ENCODE data around the gene ZNF148.

The ZNF148 gene

DNA sequence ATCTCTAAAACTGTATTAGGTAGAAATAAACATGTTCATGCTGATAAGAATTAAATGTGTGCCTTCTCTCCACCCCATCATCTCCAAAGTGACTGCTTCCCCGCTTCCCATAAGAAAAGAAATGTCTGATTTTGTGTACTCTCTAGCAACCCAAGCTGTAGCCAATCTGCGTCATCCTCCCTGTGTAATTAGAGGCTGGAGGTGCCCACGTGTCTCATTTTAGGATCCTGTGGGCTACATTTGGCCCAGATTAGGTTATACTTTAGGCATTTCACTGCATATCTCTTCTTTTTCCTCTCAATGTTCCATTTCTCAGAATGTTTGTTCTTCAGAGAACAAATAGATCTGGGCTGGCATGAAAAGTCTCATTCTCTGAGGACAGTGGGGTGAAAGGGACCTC is 19.3 kb upstream of the ZNF148 start:
- no peak overlapping the region for H3K4me3 ChIP-seq (ENCODE audit: low read depth, low read length)
- no peak overlapping the region for H3K27ac ChIP-seq (ENCODE audit: extremely low read depth, low read depth, low read length)
- H3K4me1 ChIP-seq (ENCODE audit: control insufficient read depth, insufficient read depth, low read length): no peaks in the 10 kb centered on the region
- ChIA-PET POLR2A (interaction anchor here (0.6 kb wide), 1 partner anchor 58 kb away, joined by 3 read pairs; no protein-coding TSS in a partner anchor), CTCF (interaction anchor here (0.6 to 1.4 kb wide), 2 partner anchors 12 to 192 kb away, joined by 3 read pairs; no protein-coding TSS in a partner anchor)
- H3K36me3 ChIP-seq (ENCODE audit: control insufficient read depth in 2 of 2, insufficient read depth in 1 of 2, low read length in 2 of 2): no peaks in the 10 kb centered on the region
- TF ChIP-seq RBAK (tag by site-specific recombination; IDR thresholded peaks at IDR 0.05) (no peak), ZNF121 (tag by site-specific recombination; IDR thresholded peaks at IDR 0.05) (no peak), KLF8 (tag by site-specific recombination; IDR thresholded peaks at IDR 0.05) (no peak), ZNF558 (tag by site-specific recombination; IDR thresholded peaks at IDR 0.05) (no peak), ZNF140 (tag by site-specific recombination; IDR thresholded peaks at IDR 0.05) (no peak), KLF10 (tag by site-specific recombination; IDR thresholded peaks at IDR 0.05) (no peak), ZNF561 (tag by site-specific recombination; IDR thresholded peaks at IDR 0.05; ENCODE audit: borderline replicate concordance) (no peak), ZFP69B (tag by site-specific recombination; IDR thresholded peaks at IDR 0.05) (no peak), ZNF433 (tag by site-specific recombination; IDR thresholded peaks at IDR 0.05; ENCODE audit: low read depth) (no peak)
- TF ChIP-seq, protein P1, sequence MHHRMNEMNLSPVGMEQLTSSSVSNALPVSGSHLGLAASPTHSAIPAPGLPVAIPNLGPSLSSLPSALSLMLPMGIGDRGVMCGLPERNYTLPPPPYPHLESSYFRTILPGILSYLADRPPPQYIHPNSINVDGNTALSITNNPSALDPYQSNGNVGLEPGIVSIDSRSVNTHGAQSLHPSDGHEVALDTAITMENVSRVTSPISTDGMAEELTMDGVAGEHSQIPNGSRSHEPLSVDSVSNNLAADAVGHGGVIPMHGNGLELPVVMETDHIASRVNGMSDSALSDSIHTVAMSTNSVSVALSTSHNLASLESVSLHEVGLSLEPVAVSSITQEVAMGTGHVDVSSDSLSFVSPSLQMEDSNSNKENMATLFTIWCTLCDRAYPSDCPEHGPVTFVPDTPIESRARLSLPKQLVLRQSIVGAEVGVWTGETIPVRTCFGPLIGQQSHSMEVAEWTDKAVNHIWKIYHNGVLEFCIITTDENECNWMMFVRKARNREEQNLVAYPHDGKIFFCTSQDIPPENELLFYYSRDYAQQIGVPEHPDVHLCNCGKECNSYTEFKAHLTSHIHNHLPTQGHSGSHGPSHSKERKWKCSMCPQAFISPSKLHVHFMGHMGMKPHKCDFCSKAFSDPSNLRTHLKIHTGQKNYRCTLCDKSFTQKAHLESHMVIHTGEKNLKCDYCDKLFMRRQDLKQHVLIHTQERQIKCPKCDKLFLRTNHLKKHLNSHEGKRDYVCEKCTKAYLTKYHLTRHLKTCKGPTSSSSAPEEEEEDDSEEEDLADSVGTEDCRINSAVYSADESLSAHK (tag by site-specific recombination; IDR thresholded peaks at IDR 0.05): no peak
- no peaks in the 10 kb centered on the region for H3K9me3 ChIP-seq (ENCODE audit: control insufficient read depth, insufficient read depth, low read depth, low read length)

DNA sequence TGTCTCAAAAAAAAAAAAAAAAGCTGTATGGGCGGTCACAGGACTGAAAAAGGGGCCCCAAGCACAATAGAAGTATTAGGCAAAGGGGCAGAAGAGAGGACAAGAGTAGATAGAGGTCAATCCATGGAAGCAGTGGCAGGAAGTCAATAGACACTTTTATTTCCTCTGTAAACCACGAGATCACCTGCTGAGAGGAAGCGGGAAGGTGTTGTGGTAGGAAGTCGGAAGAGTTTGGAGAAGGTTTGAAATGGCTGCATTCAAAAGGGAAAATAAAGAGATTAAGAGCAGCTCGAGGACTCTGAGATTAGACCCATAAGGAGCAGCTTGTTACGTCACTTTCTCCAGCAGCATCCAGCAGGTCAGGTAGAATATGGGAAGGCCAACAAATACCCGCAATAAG is 14.2 kb upstream of the ZNF148 start:
- H3K4me1 ChIP-seq (ENCODE audit: control insufficient read depth, insufficient read depth, low read length): no peaks in the 10 kb centered on the region
- POLR2A ChIA-PET: interaction anchor here (0.6 kb wide), 1 partner anchor 13 kb away, joined by 4 read pairs; no protein-coding TSS in a partner anchor
- no peak overlapping the region for H3K27ac ChIP-seq (ENCODE audit: extremely low read depth, low read depth, low read length)
- H3K9me3 ChIP-seq (ENCODE audit: control insufficient read depth, insufficient read depth, low read depth, low read length): no peaks in the 10 kb centered on the region
- CTCF ChIA-PET: interaction anchor here (1.3 kb wide), 1 partner anchor 700 kb away, joined by 3 read pairs; no protein-coding TSS in a partner anchor
- H3K36me3 ChIP-seq (ENCODE audit: control insufficient read depth in 2 of 2, insufficient read depth in 1 of 2, low read length in 2 of 2): no peaks in the 10 kb centered on the region
- H3K4me3 ChIP-seq (ENCODE audit: low read depth, low read length): no peak overlapping the region
- TF ChIP-seq ZBTB49 (tag by site-specific recombination; IDR thresholded peaks at IDR 0.05; ENCODE audit: low read depth): no peak
- TF ChIP-seq GLIS1 (tag by site-specific recombination; IDR thresholded peaks at IDR 0.05): no peak
- TF ChIP-seq, protein P2, sequence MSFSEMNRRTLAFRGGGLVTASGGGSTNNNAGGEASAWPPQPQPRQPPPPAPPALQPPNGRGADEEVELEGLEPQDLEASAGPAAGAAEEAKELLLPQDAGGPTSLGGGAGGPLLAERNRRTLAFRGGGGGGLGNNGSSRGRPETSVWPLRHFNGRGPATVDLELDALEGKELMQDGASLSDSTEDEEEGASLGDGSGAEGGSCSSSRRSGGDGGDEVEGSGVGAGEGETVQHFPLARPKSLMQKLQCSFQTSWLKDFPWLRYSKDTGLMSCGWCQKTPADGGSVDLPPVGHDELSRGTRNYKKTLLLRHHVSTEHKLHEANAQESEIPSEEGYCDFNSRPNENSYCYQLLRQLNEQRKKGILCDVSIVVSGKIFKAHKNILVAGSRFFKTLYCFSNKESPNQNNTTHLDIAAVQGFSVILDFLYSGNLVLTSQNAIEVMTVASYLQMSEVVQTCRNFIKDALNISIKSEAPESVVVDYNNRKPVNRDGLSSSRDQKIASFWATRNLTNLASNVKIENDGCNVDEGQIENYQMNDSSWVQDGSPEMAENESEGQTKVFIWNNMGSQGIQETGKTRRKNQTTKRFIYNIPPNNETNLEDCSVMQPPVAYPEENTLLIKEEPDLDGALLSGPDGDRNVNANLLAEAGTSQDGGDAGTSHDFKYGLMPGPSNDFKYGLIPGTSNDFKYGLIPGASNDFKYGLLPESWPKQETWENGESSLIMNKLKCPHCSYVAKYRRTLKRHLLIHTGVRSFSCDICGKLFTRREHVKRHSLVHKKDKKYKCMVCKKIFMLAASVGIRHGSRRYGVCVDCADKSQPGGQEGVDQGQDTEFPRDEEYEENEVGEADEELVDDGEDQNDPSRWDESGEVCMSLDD (tag by site-specific recombination; IDR thresholded peaks at IDR 0.05): no peak
- TF ChIP-seq ZNF626 (tag by site-specific recombination; IDR thresholded peaks at IDR 0.05): no peak
- TF ChIP-seq, protein P3, sequence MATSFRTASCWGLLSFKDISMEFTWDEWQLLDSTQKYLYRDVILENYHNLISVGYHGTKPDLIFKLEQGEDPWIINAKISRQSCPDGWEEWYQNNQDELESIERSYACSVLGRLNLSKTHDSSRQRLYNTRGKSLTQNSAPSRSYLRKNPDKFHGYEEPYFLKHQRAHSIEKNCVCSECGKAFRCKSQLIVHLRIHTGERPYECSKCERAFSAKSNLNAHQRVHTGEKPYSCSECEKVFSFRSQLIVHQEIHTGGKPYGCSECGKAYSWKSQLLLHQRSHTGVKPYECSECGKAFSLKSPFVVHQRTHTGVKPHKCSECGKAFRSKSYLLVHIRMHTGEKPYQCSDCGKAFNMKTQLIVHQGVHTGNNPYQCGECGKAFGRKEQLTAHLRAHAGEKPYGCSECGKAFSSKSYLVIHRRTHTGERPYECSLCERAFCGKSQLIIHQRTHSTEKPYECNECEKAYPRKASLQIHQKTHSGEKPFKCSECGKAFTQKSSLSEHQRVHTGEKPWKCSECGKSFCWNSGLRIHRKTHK (tag by site-specific recombination; IDR thresholded peaks at IDR 0.05): no peak
- TF ChIP-seq ZNF701 (tag by site-specific recombination; IDR thresholded peaks at IDR 0.05): no peak
- no peak for TF ChIP-seq ZNF544 (tag by site-specific recombination; IDR thresholded peaks at IDR 0.05)
- no peak for TF ChIP-seq MZF1 (tag by site-specific recombination; IDR thresholded peaks at IDR 0.05; ENCODE audit: borderline replicate concordance)
- TF ChIP-seq REST (tag by site-specific recombination; IDR thresholded peaks at IDR 0.05): no peak
- no peak for TF ChIP-seq REPIN1 (tag by site-specific recombination; IDR thresholded peaks at IDR 0.05; ENCODE audit: low read depth)
- no peak for TF ChIP-seq TRIM28 (IDR thresholded peaks at IDR 0.05; ENCODE audit: borderline replicate concordance, low read length)
- no peak for TF ChIP-seq ZNF629 (tag by site-specific recombination; IDR thresholded peaks at IDR 0.05)
- TF ChIP-seq SCRT2 (tag by site-specific recombination; IDR thresholded peaks at IDR 0.05): no peak
- no peak for TF ChIP-seq ZNF610 (tag by site-specific recombination; IDR thresholded peaks at IDR 0.05; ENCODE audit: borderline replicate concordance)

Data from HEK293 (cell line).